GM10266 (cell line): ENCODE results near the gene YJU2.
"Not testable (repeated sequence)": the region's sequence is repeated elsewhere in the genome, so short reads cannot be mapped to it uniquely, and the experiment has no call there.

Source experiments
- DNase-seq: peaks from one replicate; pipeline ENCODE4 v3.0.0; 2012; ENCODE audit errors: extremely low spot score
- TF ChIP-seq, protein P1 (sequence below): IDR thresholded peaks from 2 replicates; pipeline ENCODE4 v1.5.1; 2012; ENCODE audit warnings: mild to moderate bottlenecking, low read depth; ENCODE audit not compliant: control insufficient read depth, insufficient read depth; ENCODE audit errors: missing control alignments

YJU2 gene

GRCh38 chr19:4232614-4233281, 14.1 kb upstream of the YJU2 start:
- TF ChIP-seq, protein P1, sequence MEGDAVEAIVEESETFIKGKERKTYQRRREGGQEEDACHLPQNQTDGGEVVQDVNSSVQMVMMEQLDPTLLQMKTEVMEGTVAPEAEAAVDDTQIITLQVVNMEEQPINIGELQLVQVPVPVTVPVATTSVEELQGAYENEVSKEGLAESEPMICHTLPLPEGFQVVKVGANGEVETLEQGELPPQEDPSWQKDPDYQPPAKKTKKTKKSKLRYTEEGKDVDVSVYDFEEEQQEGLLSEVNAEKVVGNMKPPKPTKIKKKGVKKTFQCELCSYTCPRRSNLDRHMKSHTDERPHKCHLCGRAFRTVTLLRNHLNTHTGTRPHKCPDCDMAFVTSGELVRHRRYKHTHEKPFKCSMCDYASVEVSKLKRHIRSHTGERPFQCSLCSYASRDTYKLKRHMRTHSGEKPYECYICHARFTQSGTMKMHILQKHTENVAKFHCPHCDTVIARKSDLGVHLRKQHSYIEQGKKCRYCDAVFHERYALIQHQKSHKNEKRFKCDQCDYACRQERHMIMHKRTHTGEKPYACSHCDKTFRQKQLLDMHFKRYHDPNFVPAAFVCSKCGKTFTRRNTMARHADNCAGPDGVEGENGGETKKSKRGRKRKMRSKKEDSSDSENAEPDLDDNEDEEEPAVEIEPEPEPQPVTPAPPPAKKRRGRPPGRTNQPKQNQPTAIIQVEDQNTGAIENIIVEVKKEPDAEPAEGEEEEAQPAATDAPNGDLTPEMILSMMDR = no peak
- DNase-seq = no peak

GRCh38 chr19:4233282-4233853, 13.5 kb upstream of the YJU2 start:
- no peak for DNase-seq

GRCh38 chr19:4234142-4234861, 12.6 kb upstream of the YJU2 start:
- TF ChIP-seq, protein P1 = no peak
- no peak for DNase-seq

More at GRCh38 chr19:4233282-4233853, 13.5 kb upstream of the YJU2 start:
- TF ChIP-seq, protein P1 = peak; percentile 96

GRCh38 chr19:4234862-4235201, 12.0 kb upstream of the YJU2 start:
- TF ChIP-seq, protein P1 = no peak
- DNase-seq = no peak

GRCh38 chr19:4237510-4237909, 9.4 kb upstream of the YJU2 start:
- DNase-seq = not testable (repeated sequence)

- DNase-seq = no peak
These were observed 8.0 kb upstream of the YJU2 start for GRCh38 chr19:4238831-4239230.

GRCh38 chr19:4241824-4242430, 5.0 kb upstream of the YJU2 start:
- TF ChIP-seq, protein P1 = no peak

More at GRCh38 chr19:4238831-4239230, 8.0 kb upstream of the YJU2 start:
- TF ChIP-seq, protein P1 = no peak

DNA sequence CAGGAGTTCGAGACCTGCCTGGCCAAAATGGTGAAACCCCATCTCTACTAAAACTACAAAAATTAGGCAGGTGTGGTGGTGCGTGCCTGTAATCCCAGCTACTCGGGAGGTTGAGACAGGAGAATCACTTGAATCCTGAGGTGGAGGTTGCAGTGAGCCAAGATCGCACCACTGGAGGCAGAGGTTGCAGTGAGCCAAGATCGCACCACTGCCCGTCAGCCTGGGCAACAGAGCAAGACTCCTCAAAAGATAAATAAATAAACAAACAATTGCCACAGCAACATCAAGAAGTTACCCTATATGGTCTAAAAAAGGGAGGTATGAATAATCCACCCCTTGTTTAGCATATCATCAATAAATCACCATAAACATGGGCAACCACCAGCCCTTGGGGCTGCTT, 942 bp upstream of the YJU2 start:
- DNase-seq = not testable (repeated sequence)

More at GRCh38 chr19:4241824-4242430, 5.0 kb upstream of the YJU2 start:
- no peak for DNase-seq
